HG02885 (cell line): ENCODE measurements around the gene NCOA3.

Experiments used
- ATAC-seq: cut with Tn5 transposase; IDR thresholded peaks from one replicate; pipeline ENCODE4 v1.9.1; 2021; ENCODE audit warnings: mild to moderate bottlenecking; ENCODE audit not compliant: unreplicated experiment, poor library complexity

The NCOA3 gene

GRCh38 chr20:47618479-47618878 lies 116.8 kb downstream of the NCOA3 start:
- no peak for ATAC-seq

- no peak for ATAC-seq
These were observed 119.4 kb downstream of the NCOA3 start for GRCh38 chr20:47620808-47621805.

GRCh38 chr20:47622118-47622665 lies 120.5 kb downstream of the NCOA3 start:
- no peak for ATAC-seq

GRCh38 chr20:47623206-47623605 lies 121.5 kb downstream of the NCOA3 start:
- ATAC-seq: no peak

GRCh38 chr20:47627540-47627939 lies 125.9 kb downstream of the NCOA3 start:
- no peak for ATAC-seq

- ATAC-seq: no peak
These were observed 128.2 kb downstream of the NCOA3 start for GRCh38 chr20:47629907-47630306.

- ATAC-seq: no peak
These were observed 129.4 kb downstream of the NCOA3 start for GRCh38 chr20:47631078-47631477.

- ATAC-seq: no peak
These were observed 133.6 kb downstream of the NCOA3 start for GRCh38 chr20:47635256-47635655.

- no peak for ATAC-seq
These were observed 137.2 kb downstream of the NCOA3 start for GRCh38 chr20:47638851-47639250.

- ATAC-seq: no peak
These were observed 140.4 kb downstream of the NCOA3 start for GRCh38 chr20:47642118-47642517.

- ATAC-seq: no peak
These were observed 140.9 kb downstream of the NCOA3 start for GRCh38 chr20:47642624-47643023.

GRCh38 chr20:47645632-47646031 lies 143.9 kb downstream of the NCOA3 start:
- ATAC-seq: no peak

- no peak for ATAC-seq
These were observed 146.3 kb downstream of the NCOA3 start for GRCh38 chr20:47647994-47648393.

GRCh38 chr20:47648943-47649342 lies 147.3 kb downstream of the NCOA3 start:
- no peak for ATAC-seq

GRCh38 chr20:47652301-47652700 lies 150.6 kb downstream of the NCOA3 start:
- ATAC-seq: no peak

GRCh38 chr20:47652794-47653193 lies 151.1 kb downstream of the NCOA3 start:
- ATAC-seq: no peak

GRCh38 chr20:47653869-47654268 lies 152.2 kb downstream of the NCOA3 start:
- no peak for ATAC-seq

GRCh38 chr20:47654370-47654769 lies 152.7 kb downstream of the NCOA3 start:
- ATAC-seq: no peak

- no peak for ATAC-seq
These were observed 153.9 kb downstream of the NCOA3 start for GRCh38 chr20:47655635-47656034.

GRCh38 chr20:47656318-47656717 lies 154.6 kb downstream of the NCOA3 start:
- ATAC-seq: no peak

- ATAC-seq: no peak
These were observed 158.4 kb downstream of the NCOA3 start for GRCh38 chr20:47659904-47660601.
